HG02885 (cell line): Measurements from ENCODE around the gene UBXN6.
A peak's percentile ranks its signal among the peaks of the same experiment; 100 is the strongest.

Experiments
- ATAC-seq: cut with Tn5 transposase; IDR thresholded peaks from one replicate; pipeline ENCODE4 v1.9.1; 2021; ENCODE audit warnings: mild to moderate bottlenecking; ENCODE audit not compliant: unreplicated experiment, poor library complexity

Gene UBXN6

DNA sequence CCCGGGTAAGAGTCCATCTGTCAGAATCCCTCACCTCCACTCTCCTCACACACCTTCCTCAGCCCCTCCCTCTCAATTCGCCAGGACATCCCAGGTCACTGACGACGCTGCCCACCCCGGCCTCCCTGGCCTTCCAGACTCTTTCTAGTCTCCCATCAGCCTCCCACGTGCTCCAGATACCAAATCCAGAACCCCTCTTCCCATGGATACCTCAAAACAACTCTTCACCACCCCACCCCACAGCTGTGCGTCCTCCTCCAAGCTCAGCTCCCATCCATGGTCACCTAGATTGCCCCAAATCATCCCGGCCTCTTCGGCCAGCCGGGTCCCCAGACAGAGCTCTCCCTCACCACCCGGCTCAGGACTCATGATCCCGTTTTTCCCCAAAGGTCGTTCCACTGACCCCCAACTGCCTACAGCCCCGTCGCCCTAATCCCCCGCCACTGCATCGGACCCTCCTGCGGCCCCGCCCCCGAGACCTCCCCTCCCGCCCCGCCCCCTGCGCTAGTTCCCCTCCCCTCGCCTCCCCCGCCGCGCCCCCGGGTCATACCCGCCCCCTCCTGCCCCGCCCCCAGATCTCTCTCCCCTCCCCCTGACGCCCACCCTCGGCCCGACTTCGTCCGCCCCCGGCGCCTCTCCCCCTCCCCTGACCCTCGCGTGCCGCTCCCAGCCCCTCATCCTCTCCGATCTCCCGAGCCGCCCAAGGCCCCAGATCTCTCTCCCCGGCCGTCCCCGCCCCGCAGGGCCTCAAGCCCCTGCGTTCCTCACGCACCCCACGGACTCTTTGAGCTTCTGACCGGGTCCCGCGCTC, 546 bp downstream of the UBXN6 start:
- ATAC-seq = peak; percentile 32

GRCh38 chr19:4456476-4456842, 1.1 kb downstream of the UBXN6 start:
- ATAC-seq = no peak

GRCh38 chr19:4455719-4456475, 1.7 kb downstream of the UBXN6 start:
- no peak for ATAC-seq

DNA sequence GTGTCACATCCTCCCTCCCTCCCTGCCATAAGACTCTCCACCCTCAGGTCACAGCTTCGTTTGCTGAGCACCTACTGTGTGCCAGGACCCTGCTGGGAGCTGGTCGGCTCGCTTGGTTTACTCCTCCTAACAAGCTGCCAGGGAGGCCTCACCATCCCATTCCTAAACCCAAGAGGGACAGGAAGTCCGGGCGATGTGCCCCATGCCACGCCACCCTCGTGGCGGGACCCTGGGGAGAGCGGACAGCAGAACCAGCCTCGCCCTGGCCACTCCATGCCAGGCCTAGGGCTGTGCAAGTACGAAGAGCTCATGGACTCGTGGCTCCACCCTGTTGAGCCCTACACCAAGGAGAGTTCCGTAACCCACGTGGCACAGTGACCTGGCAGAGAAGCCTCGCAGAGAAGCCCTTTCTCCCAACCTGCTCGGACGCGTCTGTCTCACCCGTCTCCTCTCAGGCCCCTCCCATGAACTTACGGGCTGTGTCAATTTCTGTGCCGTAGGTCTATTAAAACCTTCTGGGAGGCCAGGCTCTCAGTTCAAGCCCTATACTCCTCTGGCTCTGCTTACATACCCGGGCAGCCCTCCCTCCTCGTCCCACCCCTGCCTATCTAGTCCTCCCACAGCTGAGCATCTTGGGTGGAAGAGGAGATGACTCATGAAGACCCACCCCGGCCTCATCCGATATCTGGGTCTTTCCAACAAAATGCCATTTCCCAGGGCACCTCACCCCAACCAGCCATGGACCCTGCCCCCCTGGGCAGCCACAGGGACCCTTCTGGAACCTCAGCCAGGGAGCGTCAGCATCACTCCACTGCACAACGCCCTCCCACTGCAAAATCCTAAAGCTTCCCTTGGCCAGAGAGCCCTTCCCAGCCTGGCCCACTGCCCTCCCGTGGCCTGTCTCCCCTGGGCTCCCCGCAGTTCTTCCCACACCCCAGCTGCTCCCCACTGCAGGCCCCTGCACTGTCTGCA, 2.6 kb downstream of the UBXN6 start:
- no peak for ATAC-seq

DNA sequence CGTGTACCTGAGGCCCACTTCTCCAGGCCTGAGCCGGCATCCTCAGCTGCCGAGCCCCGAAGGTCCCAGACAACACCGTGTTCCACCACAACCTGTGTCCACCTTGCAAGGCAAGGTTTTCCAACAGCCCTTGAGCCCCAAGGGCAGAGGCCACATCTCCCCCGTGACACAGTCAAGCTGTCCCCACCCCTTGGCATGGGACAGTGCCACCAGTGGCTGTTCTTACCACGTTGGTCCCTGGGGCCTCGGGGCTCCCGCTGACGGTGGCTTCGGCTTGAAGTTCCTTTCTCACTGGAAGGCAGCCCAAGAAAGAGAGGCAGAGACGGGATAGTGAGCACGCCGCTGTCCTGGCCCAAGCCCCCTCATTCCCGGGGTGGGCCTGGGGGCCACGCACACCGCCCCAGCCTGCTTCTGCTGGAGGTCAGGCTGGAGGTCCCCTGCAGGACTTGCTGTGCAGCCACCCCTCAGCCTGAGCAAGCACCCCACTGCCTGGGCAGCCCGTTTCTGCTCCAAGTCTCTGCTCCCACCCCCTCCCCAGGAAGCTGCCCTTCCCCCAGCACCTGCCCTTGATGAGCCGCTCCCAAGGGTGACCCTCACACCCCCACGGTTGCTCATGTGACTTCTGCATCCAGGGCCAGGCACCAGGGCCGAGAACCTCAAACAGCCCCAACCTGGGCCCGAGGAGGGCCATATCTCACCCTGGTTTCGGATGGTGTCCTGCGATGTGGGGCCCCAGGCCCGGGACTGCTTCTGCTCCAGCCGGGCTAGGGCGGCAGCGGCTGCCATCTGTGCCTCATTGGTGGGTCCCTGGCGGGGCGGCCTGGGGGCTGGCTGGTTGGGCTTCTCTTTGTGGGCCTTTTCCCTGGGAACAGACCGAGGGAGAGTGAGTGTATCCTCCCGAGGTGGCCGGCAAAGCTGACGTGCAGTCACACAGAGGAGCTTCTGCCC, 4.1 kb downstream of the UBXN6 start:
- ATAC-seq = no peak

- no peak for ATAC-seq
These were observed 5.2 kb downstream of the UBXN6 start for GRCh38 chr19:4452230-4452990.

DNA sequence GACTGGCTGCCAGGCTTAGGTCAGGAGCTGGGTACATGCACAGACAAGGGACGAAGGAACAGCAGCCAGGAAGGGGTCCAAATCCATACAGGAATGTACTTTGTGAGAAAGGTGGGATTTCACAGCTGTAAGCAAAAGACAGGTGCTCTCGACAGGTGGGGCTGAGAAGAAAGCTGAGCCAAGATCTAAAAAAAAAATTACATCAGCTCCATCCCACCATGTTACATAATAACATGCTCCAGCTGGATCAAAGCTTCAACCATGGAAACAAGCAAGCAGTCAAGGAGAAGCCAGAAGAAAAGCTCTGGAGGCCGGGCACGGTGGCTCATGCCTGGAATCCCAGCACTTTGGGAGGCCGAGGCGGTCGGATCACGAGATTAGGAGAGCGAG, 8.0 kb downstream of the UBXN6 start:
- ATAC-seq = no peak

DNA sequence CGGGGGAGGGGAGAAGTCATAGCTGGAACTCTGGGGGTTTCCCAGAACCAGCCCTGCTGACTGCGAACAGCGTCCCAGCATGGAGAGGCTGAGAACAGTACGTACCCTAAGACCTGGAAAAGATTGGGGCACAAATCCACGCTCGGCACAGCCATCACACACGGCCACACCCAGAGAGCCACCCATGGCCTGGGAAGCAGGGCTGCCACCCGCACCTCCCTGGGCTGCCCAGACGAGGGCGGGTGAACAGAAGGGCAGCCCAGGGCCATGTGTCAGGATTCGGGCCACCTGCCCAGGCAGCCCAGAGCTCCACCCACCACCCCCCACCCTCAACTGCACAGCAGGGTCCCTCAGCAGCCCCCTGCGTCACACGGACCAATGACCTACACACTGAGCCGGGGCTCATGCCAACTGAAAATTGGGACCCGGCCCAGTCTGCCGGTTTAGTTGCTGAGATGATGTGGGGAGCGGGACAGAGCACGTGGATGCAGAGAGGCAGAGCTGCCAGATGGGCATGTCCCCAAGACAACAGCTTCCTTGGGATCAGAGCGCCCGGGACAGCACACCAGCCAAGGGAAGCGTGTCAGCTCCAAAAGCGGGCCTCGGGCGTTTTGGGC, 8.5 kb downstream of the UBXN6 start:
- ATAC-seq = no peak

DNA sequence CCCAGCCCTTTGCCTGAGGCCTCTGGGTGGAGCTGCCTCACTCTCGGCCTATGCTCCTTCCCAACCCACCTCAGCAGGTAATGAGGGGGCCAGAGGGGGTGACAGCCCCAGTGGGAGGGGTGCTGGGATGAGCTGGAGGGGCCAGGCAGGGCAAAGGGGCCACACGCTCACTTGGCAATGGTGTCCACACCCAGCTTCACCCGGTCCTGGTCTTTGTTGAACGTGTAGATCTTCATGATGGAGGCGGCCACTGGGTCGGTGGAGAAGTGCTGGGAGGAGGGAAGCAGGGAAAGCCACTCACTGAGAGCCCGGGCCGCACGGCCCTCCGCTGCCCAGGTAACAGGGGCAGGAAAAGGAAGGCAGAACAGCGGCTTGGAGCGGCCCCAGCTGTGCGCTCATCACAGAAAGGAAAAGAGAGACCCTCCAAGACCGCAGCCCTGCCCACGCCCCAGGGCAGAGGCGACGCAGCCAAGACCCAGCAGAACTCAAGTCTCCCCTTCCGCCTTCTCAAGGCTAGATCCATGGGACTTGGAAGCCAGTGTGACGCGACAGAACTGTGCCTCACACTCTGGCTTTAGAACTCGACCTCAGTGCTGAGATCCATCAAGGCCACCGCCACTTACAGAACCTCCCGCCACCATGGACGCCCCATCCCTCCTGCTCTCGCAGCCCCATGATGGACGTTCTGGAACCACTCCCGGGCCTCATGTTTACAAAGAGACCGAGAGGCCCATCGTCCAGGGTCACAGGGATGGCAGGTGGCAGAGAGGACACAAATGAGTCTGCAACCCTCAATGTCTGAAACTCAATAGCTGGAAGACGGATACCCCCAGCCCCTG, 9.2 kb downstream of the UBXN6 start:
- ATAC-seq = no peak

GRCh38 chr19:4447327-4448146, 10.1 kb downstream of the UBXN6 start:
- no peak for ATAC-seq

DNA sequence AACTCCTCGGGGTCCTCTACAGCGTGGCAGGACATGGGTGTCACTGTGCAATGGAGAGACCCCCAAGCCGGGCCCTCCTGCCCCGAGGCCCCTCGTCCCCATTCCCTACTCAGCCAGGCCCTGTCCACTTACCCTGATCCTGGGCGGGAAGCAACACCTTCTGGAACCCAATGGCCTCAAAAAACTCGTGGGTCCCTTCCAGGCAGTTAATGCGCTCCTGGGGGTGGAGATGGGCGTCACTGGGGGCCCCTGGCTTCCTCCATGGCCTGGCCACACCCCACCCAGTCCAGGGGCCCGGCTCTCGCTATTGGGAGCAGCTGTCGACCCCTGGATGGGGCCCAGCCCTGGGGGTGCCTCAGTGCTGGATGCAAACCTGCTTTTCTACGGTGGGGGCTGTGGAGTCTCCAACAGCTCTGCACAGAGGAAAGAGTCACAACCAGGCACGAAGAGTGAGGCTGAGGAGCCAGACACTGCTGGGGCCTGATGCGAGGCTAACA, 10.8 kb downstream of the UBXN6 start:
- no peak for ATAC-seq

- no peak for ATAC-seq
These were observed 11.5 kb downstream of the UBXN6 start for GRCh38 chr19:4445963-4446703.

DNA sequence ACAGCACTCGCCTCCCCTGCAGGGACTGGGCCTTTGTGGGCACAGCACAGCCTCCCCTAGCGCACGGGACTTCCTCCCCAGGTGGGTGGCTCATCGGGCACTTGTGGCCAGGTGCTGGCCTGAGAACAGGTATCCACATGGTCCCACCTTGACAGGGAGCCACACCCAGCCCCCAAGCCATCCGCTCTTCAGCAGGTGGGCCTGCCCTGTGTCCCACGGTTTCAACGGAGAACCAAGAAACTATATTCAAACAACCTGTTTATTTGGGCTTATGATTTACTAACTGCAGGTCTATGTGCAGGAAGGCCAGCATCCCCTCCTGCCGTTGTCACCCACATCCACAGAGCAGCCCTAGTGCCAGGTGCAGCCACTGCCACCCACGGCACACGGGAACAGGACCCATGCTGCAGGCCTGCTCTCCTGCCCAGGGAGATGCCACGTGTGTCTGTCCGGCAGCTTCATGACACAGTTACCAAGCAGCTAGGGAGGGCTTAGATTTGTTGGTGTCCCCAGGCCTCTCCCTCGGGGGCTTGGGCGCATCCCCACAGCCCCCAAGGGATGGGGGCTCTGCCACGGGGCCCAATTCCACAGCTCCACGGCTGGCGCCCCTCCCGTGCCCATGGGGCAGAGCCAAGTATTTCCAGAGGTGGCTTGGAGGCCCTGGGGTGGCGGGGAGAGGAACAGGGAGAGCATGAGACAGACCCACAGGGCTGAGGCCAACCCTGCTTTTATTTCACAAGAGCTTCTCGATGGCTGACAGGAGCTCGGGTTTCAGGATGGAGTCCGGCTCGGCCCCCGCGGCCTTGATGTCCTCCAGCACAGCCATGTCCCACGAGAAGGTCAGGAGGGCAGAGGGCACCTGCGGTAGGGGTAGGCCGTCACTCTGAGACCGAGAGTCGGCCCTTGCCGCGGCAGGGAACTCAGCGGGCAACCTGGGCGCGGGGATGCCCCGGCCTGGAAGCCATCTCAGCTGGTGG, 12.5 kb downstream of the UBXN6 start:
- no peak for ATAC-seq

DNA sequence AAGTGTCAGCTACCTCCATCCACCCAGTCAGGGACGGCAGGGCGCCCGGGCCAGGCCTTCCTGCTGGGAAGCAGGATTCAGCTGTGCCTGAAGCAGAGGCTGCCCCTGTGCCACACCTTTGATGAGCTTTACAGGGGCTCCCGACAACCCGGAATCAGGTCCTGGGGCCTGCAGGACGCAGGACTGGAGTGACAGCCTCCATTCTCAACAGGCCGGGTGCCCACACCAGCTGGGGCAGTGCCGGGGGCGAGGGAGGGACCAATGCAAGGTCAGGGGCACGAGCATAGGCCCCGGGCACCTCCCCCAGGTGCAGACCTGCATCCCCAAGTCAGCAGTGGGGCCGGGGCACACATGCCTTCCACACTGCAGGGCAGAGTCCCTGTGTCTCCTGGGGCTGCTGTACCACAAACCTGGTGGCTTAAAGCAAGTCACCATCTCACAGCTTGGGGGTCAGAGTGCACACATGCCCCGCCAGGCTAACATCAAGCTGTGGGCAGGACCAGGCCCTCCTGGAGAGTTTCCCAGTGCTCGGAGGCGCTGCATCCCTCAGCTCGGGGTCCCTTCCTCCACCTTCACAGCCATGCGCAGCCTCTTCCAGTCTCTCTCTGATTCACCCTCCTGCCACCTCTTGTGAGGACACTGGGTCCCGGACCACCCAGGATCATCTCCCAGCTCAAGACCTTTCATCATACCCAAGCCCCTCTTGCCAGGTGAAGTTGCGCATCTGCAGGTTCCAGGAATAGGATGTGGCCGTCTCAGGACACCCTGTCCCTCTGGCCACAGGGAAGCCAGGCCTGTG, 13.4 kb downstream of the UBXN6 start:
- ATAC-seq = no peak
